Fibroblast of skin of left biceps (primary cell): Measurements from ENCODE around the gene PAXIP1.

ENCODE experiments used
- DNase-seq, 2 experiments: peaks; one replicate each; pipeline ENCODE4 v3.0.0-alpha.2; 2013; ENCODE audit warnings: low read depth in 2 of 2

The PAXIP1 gene

GRCh38 chr7:154912871-154913637, 89.9 kb downstream of the PAXIP1 start:
- DNase-seq: no peak

GRCh38 chr7:154911862-154912455, 91.0 kb downstream of the PAXIP1 start:
- DNase-seq: no peak

- no peak for DNase-seq
Measured at GRCh38 chr7:154911411-154911810, 91.5 kb downstream of the PAXIP1 start.

GRCh38 chr7:154910977-154911376, 91.9 kb downstream of the PAXIP1 start:
- DNase-seq: no peak

GRCh38 chr7:154910125-154910524, 92.8 kb downstream of the PAXIP1 start:
- no peak for DNase-seq

- DNase-seq: no peak
Measured at GRCh38 chr7:154909241-154910105, 93.5 kb downstream of the PAXIP1 start.

GRCh38 chr7:154907651-154908620, 95.0 kb downstream of the PAXIP1 start:
- DNase-seq: no peak

- DNase-seq: no peak
Measured at GRCh38 chr7:154906736-154907355, 96.1 kb downstream of the PAXIP1 start.

GRCh38 chr7:154906201-154906600, 96.7 kb downstream of the PAXIP1 start:
- no peak for DNase-seq

GRCh38 chr7:154905615-154906014, 97.3 kb downstream of the PAXIP1 start:
- no peak for DNase-seq

- DNase-seq: no peak
Measured at GRCh38 chr7:154905146-154905545, 97.8 kb downstream of the PAXIP1 start.

- DNase-seq: no peak
Measured at GRCh38 chr7:154903083-154903731, 99.7 kb downstream of the PAXIP1 start.

- DNase-seq: no peak
Measured at GRCh38 chr7:154902600-154903082, 100.3 kb downstream of the PAXIP1 start.

- no peak for DNase-seq
Measured at GRCh38 chr7:154899862-154900261, 103.1 kb downstream of the PAXIP1 start.

- no peak for DNase-seq
Measured at GRCh38 chr7:154898973-154899855, 103.7 kb downstream of the PAXIP1 start.

- no peak for DNase-seq
Measured at GRCh38 chr7:154896076-154896475, 106.8 kb downstream of the PAXIP1 start.
